Measurements from ENCODE around the gene DDB1. TPM values are rescaled to one million over a fixed set of nuclear protein-coding genes. Genes with fewer than 3 reads are reported as not detected.

The DDB1 gene
- total and polyA plus RNA-seq, 2 of the 13 experiments (the other 11 are each of a cell fraction or from before 2014, with no cell fraction given): 217 to 266 TPM

GRCh38 chr11:61339490-61339878 is 6.6 kb upstream of the DDB1 start:
- DNase-seq (ENCODE audit: low spot score): no peak
- CTCF ChIA-PET (ENCODE audit: low intra/inter-chr PET ratio, low total read pairs): no interaction called here
- 94% methylated on average over 4 of the region's 4 CpGs for WGBS (ENCODE audit: low lambda C conversion rate)
- H3K9ac ChIP-seq (ENCODE audit: insufficient read depth, low read depth, low read length): no peak overlapping the region
- in situ Hi-C loops (cut with HindIII; ENCODE audit: extremely low pct_ligation_motif_present, low pct_unique_long_range_greater_than_20kb) (loop anchor here (5.0 kb wide), 1 partner anchor 48 kb away; no protein-coding TSS in a partner anchor), intact Hi-C loops (cut with micrococcal nuclease; ENCODE audit: unreplicated experiment) (loop anchor here (10.0 kb wide), 1 partner anchor 85 kb away; no protein-coding TSS in a partner anchor)
- H3K4me1 ChIP-seq (ENCODE audit: insufficient read depth, low read length): peaks cover 25% of the 10 kb centered on the region
- peaks cover 39 to 64% of the 10 kb centered on the region in 2 experiments for H3K36me3 ChIP-seq (replicated peaks in 1 of 2; ENCODE audit: control insufficient read depth in 1 of 2, insufficient read depth in 2 of 2, low read length in 2 of 2)
- ATAC-seq: no peak
- H3K9me3 ChIP-seq (ENCODE audit: low read length): no peaks in the 10 kb centered on the region
- H3K79me2 ChIP-seq (ENCODE audit: insufficient read depth, low read length): peaks cover 35% of the 10 kb centered on the region
- 0 out of 2 replicates have a peak, but pooled peaks cover 4% of the 10 kb centered on the region for H4K20me1 ChIP-seq (ENCODE audit: insufficient read depth, low read length)
- no TSS peak for BruUV-seq (replicated peaks)
- no peak overlapping the region for H3K4me3 ChIP-seq (replicated peaks in 1 of 3; ENCODE audit: insufficient read depth in 1 of 3, low read depth in 2 of 3, low read length in 3 of 3)
- H3K27ac ChIP-seq (ENCODE audit: extremely low read length, insufficient read depth, low read length): no peak overlapping the region
- no peak overlapping the region for H3K4me2 ChIP-seq (ENCODE audit: low read depth, low read length)
- no peak for FAIRE-seq
- H3K27me3 ChIP-seq (ENCODE audit: control insufficient read depth in 1 of 2, insufficient read depth in 2 of 2, low read length in 2 of 2): no peaks in the 10 kb centered on the region
- POLR2A ChIA-PET: no interaction called here
- H2AFZ ChIP-seq (ENCODE audit: low read length): no peak overlapping the region
- no peak for TF ChIP-seq JUN (CRISPR knock-in tag; IDR thresholded peaks at IDR 0.05)
- no peak for TF ChIP-seq TOE1 (CRISPR knock-in tag; IDR thresholded peaks at IDR 0.05)
- no peak for TF ChIP-seq ZNF552 (CRISPR knock-in tag; IDR thresholded peaks at IDR 0.05; ENCODE audit: borderline replicate concordance)
- no peak for TF ChIP-seq RFXANK (CRISPR knock-in tag; IDR thresholded peaks at IDR 0.05)
- no peak for TF ChIP-seq RFX1 (IDR thresholded peaks at IDR 0.05)
- TF ChIP-seq DNMT3B (CRISPR knock-in tag; conservative IDR thresholded peaks at IDR 0.05): no peak
- no peak for TF ChIP-seq BRF2 (CRISPR knock-in tag; IDR thresholded peaks at IDR 0.05)
- TF ChIP-seq TEAD3 (CRISPR knock-in tag; optimal IDR thresholded peaks at IDR 0.05; ENCODE audit: borderline replicate concordance): no peak
- no peak for TF ChIP-seq ZNF784 (CRISPR knock-in tag; IDR thresholded peaks at IDR 0.05; ENCODE audit: borderline replicate concordance)
- TF ChIP-seq ZNF570 (CRISPR knock-in tag; IDR thresholded peaks at IDR 0.05; ENCODE audit: borderline replicate concordance): no peak
- TF ChIP-seq ZNF556 (CRISPR knock-in tag; IDR thresholded peaks at IDR 0.05; ENCODE audit: borderline replicate concordance): no peak
- no peak for TF ChIP-seq MEIS1 (CRISPR knock-in tag; IDR thresholded peaks at IDR 0.05; ENCODE audit: borderline replicate concordance)
- no peak for TF ChIP-seq ELK4 (CRISPR knock-in tag; IDR thresholded peaks at IDR 0.05; ENCODE audit: borderline replicate concordance)
- TF ChIP-seq MTF2 (CRISPR knock-in tag; IDR thresholded peaks at IDR 0.05; ENCODE audit: borderline replicate concordance): no peak
- TF ChIP-seq SRSF1 (optimal IDR thresholded peaks at IDR 0.05; ENCODE audit: low read depth, low read length): no peak
